Naive thymus-derived CD4-positive, alpha-beta T cell (primary cell): ENCODE data around the gene CCDC127. TPM values are rescaled to one million over a fixed set of nuclear protein-coding genes. Genes with fewer than 3 reads are reported as not detected.
"Not testable (repeated sequence)": the region's sequence is repeated elsewhere in the genome, so short reads cannot be mapped to it uniquely, and the experiment has no call there.

ENCODE experiments used
- ATAC-seq: fragments of 150-1000 bp; cut with Tn5 transposase; 2 replicates; pipeline ENCODE4 v1.10.0; 2021; ENCODE audit warnings: mild to moderate bottlenecking, moderate library complexity
- CTCF ChIA-PET: fragments of 350-600 bp; sonication (Branson Sonifier 250); formaldehyde crosslinking; loops from one replicate; lab custom pipeline; 2021; ENCODE audit warnings: antibody characterized with exemption; lab: Charles Lee
- POLR2A ChIA-PET: fragments of 350-600 bp; sonication (Branson Sonifier 250); formaldehyde crosslinking; loops from one replicate; lab custom pipeline; 2021; ENCODE audit warnings: antibody characterized with exemption, inconsistent platforms; lab: Charles Lee
- DNase-seq, 9 donors: peaks; one replicate each; pipeline versions ENCODE4 v3.0.0 to v3.0.0-alpha.2; 2020 to 2022; ENCODE audit warnings: mixed read lengths in 1 of 9
- H3K27ac ChIP-seq: one replicate; pipeline ENCODE4 v1.7.0; 2013; ENCODE audit warnings: mild to moderate bottlenecking, low read depth, low read length, moderate library complexity
- H3K27me3 ChIP-seq, 2 donors: one replicate each; pipeline ENCODE4 v1.7.0; 2013; ENCODE audit warnings: low read length in 2 of 2, mild to moderate bottlenecking in 2 of 2, moderate library complexity in 2 of 2; ENCODE audit not compliant: control insufficient read depth in 2 of 2, insufficient read depth in 2 of 2
- H3K36me3 ChIP-seq, 3 experiments: 1 replicate in 2 of 3; 2 replicates in 1 of 3; pipeline ENCODE4 v1.7.0; 2013; ENCODE audit warnings: low read length in 3 of 3, mild to moderate bottlenecking in 3 of 3, moderate library complexity in 1 of 3; ENCODE audit not compliant: insufficient read depth in 3 of 3, control insufficient read depth in 2 of 3
- H3K4me1 ChIP-seq, 2 donors: one replicate each; pipeline ENCODE4 v1.7.0; 2013; ENCODE audit warnings: low read length in 2 of 2, mild to moderate bottlenecking in 2 of 2, moderate library complexity in 1 of 2; ENCODE audit not compliant: control insufficient read depth in 2 of 2, insufficient read depth in 2 of 2
- H3K4me3 ChIP-seq: 2 replicates; pipeline ENCODE4 v1.7.0; 2013; ENCODE audit warnings: mild to moderate bottlenecking, low read length
- H3K9me3 ChIP-seq, 3 experiments: 1 replicate in 2 of 3; 2 replicates in 1 of 3; pipeline ENCODE4 v1.7.0; 2013; ENCODE audit warnings: low read length in 3 of 3; ENCODE audit not compliant: control insufficient read depth in 2 of 3
- H3K27ac Mint-ChIP-seq, 9 donors: one replicate each; pipeline ENCODE4 v1.8.0; 2020 to 2022; ENCODE audit warnings: mixed read lengths in 9 of 9, mild to moderate bottlenecking in 8 of 9, moderate library complexity in 5 of 9, inconsistent platforms in 2 of 9
- H3K27me3 Mint-ChIP-seq, 5 donors: one replicate each; pipeline ENCODE4 v1.8.0; 2021 to 2022; ENCODE audit warnings: mixed read lengths in 5 of 5, mild to moderate bottlenecking in 1 of 5
- H3K36me3 Mint-ChIP-seq, 5 donors: one replicate each; pipeline ENCODE4 v1.8.0; 2020 to 2022; ENCODE audit warnings: mixed read lengths in 5 of 5, mild to moderate bottlenecking in 3 of 5, inconsistent platforms in 1 of 5
- H3K4me1 Mint-ChIP-seq, 7 donors: one replicate each; pipeline ENCODE4 v1.8.0; 2020 to 2022; ENCODE audit warnings: mixed read lengths in 7 of 7, mild to moderate bottlenecking in 3 of 7, inconsistent platforms in 1 of 7
- H3K4me3 Mint-ChIP-seq, 10 donors: one replicate each; pipeline ENCODE4 v1.8.0; 2020 to 2022; ENCODE audit warnings: mild to moderate bottlenecking in 10 of 10, mixed read lengths in 10 of 10, moderate library complexity in 6 of 10, inconsistent platforms in 2 of 10
- H3K9me3 Mint-ChIP-seq, 11 donors: one replicate each; pipeline ENCODE4 v1.8.0; 2020 to 2022; ENCODE audit warnings: mixed read lengths in 11 of 11, mild to moderate bottlenecking in 4 of 11, inconsistent platforms in 1 of 11, moderate library complexity in 1 of 11
- intact Hi-C, 2 donors: fragments of 100-400 bp; cut with micrococcal nuclease; formaldehyde crosslinking; loops; one replicate each; pipeline ENCODE4 v1.15.1; 2023
- polyA plus RNA-seq, 2 donors: library from polyadenylated mRNA; unstranded; fragments of 300-500 nt; fragmentation: Illumina TruSeq; gene quantifications; one replicate each; pipeline ENCODE4 v1.2.3, GENCODE V29; 2021
- total RNA-seq, 6 experiments: library from RNA in 5 of 6; stranded (reverse) in 5 of 6; gene quantifications; 1 replicate in 5 of 6; 2 replicates in 1 of 6; pipeline ENCODE4 v1.2.3 and lab custom pipeline; 2021 to 2026

Gene CCDC127
- total and polyA plus RNA-seq, 7 experiments from 2014 or later, result 2.9 to 9.7 (median 5.6) TPM

GRCh38 chr5:257148-257547, 39.2 kb upstream of the CCDC127 start:
- Histone ChIP-seq H3K27me3 (no peaks in the 10 kb centered on the region), H3K4me3 (no peak overlapping the region), H3K36me3 (peaks cover 0 to 38% (median 18%) of the 10 kb centered on the region in 3 experiments), H3K4me1 (peaks cover 0 to 3% of the 10 kb centered on the region in 2 donors), H3K9me3 (no peaks in the 10 kb centered on the region), H3K27ac (no peak overlapping the region)
- no peak overlapping the region for H3K27ac Mint-ChIP-seq
- peaks cover 0 to 45% (median 34%) of the 10 kb centered on the region in 5 donors for H3K36me3 Mint-ChIP-seq
- DNase-seq, result no peak
- no peak overlapping the region for H3K4me3 Mint-ChIP-seq
- ATAC-seq, result no peak
- H3K9me3 Mint-ChIP-seq, result peaks cover 0 to 10% (median 0%) of the 10 kb centered on the region in 11 donors
- no peaks in the 10 kb centered on the region for H3K27me3 Mint-ChIP-seq
- POLR2A ChIA-PET, result no interaction called here
- intact Hi-C loops, result no loop called here
- H3K4me1 Mint-ChIP-seq, result peaks cover 0 to 5% (median 0%) of the 10 kb centered on the region in 7 donors
- CTCF ChIA-PET, result no interaction called here

- H3K27ac ChIP-seq, DNase-seq, CTCF ChIA-PET, H3K27me3 Mint-ChIP-seq, H3K27me3 ChIP-seq, H3K27ac Mint-ChIP-seq, H3K4me3 Mint-ChIP-seq, H3K4me1 ChIP-seq, ATAC-seq, H3K4me3 ChIP-seq, H3K4me1 Mint-ChIP-seq, intact Hi-C loops, POLR2A ChIA-PET, H3K9me3 Mint-ChIP-seq, H3K9me3 ChIP-seq: not testable (repeated sequence)
- H3K36me3 ChIP-seq, result peaks cover 0 to 45% (median 18%) of the 10 kb centered on the region in 3 experiments
- H3K36me3 Mint-ChIP-seq, result peaks cover 0 to 45% (median 34%) of the 10 kb centered on the region in 5 donors
These were observed 38.4 kb upstream of the CCDC127 start for GRCh38 chr5:256347-256746.

GRCh38 chr5:255116-255515, 37.2 kb upstream of the CCDC127 start:
- H3K27me3 ChIP-seq, POLR2A ChIA-PET, H3K27ac ChIP-seq, DNase-seq, ATAC-seq, H3K9me3 ChIP-seq, intact Hi-C loops, H3K4me3 ChIP-seq, H3K4me1 ChIP-seq, H3K4me3 Mint-ChIP-seq, H3K4me1 Mint-ChIP-seq, H3K9me3 Mint-ChIP-seq, CTCF ChIA-PET, H3K27me3 Mint-ChIP-seq: not testable (repeated sequence)
- H3K27ac Mint-ChIP-seq, result peak overlapping the region in 2 of 9 donors; percentile 62 to 71
- H3K36me3 Mint-ChIP-seq, result peaks cover 0 to 46% (median 35%) of the 10 kb centered on the region in 5 donors
- peaks cover 0 to 52% (median 18%) of the 10 kb centered on the region in 3 experiments for H3K36me3 ChIP-seq

DNA sequence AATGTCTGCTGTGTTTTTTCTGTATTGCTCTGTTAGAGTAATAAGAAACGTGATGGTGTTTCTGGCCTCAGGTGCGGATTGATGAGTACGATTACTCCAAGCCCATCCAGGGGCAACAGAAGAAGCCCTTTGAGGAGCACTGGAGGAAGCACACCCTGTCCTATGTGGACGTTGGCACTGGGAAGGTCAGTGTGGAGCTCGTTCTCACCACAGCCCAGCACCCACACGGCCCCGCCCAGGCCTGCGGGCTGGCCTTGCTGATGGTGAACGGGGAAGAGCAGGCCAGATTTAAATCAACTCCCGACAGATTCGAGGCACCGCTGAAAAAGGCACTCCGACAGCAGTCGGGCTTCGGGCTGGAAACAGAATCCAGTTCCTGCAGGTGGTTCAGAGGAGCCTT, 36.4 kb upstream of the CCDC127 start:
- POLR2A ChIA-PET, result not testable (repeated sequence)

GRCh38 chr5:252546-252945, 34.6 kb upstream of the CCDC127 start:
- H3K4me3 ChIP-seq, result no peak overlapping the region

More for the DNA sequence above, 36.4 kb upstream of the CCDC127 start:
- H3K4me1 ChIP-seq, H3K4me3 Mint-ChIP-seq, H3K27ac ChIP-seq, H3K9me3 Mint-ChIP-seq, intact Hi-C loops, CTCF ChIA-PET, H3K9me3 ChIP-seq, H3K4me3 ChIP-seq, H3K4me1 Mint-ChIP-seq, ATAC-seq, H3K27me3 Mint-ChIP-seq, DNase-seq, H3K27me3 ChIP-seq: not testable (repeated sequence)
- peaks cover 0 to 53% (median 18%) of the 10 kb centered on the region in 3 experiments for H3K36me3 ChIP-seq
- Mint-ChIP-seq H3K27ac (peak overlapping the region in 2 of 9 donors; percentile 3 to 45), H3K36me3 (peaks cover 0 to 51% (median 38%) of the 10 kb centered on the region in 5 donors)

GRCh38 chr5:251975-252374, 34.0 kb upstream of the CCDC127 start:
- H3K4me3 ChIP-seq, H3K27ac ChIP-seq, H3K9me3 ChIP-seq, H3K4me3 Mint-ChIP-seq, H3K9me3 Mint-ChIP-seq, H3K4me1 ChIP-seq, ATAC-seq, H3K27me3 Mint-ChIP-seq, CTCF ChIA-PET, H3K27me3 ChIP-seq, POLR2A ChIA-PET, intact Hi-C loops, H3K4me1 Mint-ChIP-seq, DNase-seq: not testable (repeated sequence)
- H3K36me3 ChIP-seq, result peaks cover 4 to 57% (median 12%) of the 10 kb centered on the region in 3 experiments
- H3K27ac Mint-ChIP-seq, result peak overlapping the region in 2 of 9 donors; percentile 14 to 55
- peaks cover 12 to 58% (median 37%) of the 10 kb centered on the region in 5 donors for H3K36me3 Mint-ChIP-seq

More at GRCh38 chr5:252546-252945, 34.6 kb upstream of the CCDC127 start:
- peak overlapping the region in 1 of 9 donors; percentile 55 for H3K27ac Mint-ChIP-seq
- DNase-seq, result no peak
- H3K4me1 Mint-ChIP-seq, result peaks cover 0 to 5% (median 0%) of the 10 kb centered on the region in 7 donors
- Histone ChIP-seq H3K9me3 (no peaks in the 10 kb centered on the region), H3K4me1 (peaks cover 0 to 3% of the 10 kb centered on the region in 2 donors), H3K27ac (no peak overlapping the region), H3K36me3 (peaks cover 4 to 59% (median 14%) of the 10 kb centered on the region in 3 experiments), H3K27me3 (no peaks in the 10 kb centered on the region)
- intact Hi-C loops, result no loop called here
- no peaks in the 10 kb centered on the region for H3K27me3 Mint-ChIP-seq
- ATAC-seq, result no peak
- ChIA-PET CTCF (no interaction called here), POLR2A (no interaction called here)
- peaks cover 11 to 60% (median 42%) of the 10 kb centered on the region in 5 donors for H3K36me3 Mint-ChIP-seq
- no peaks in the 10 kb centered on the region for H3K9me3 Mint-ChIP-seq
- no peak overlapping the region for H3K4me3 Mint-ChIP-seq

- intact Hi-C loops, H3K27me3 ChIP-seq, H3K27ac Mint-ChIP-seq, POLR2A ChIA-PET, H3K9me3 Mint-ChIP-seq, CTCF ChIA-PET, H3K27me3 Mint-ChIP-seq, H3K4me1 ChIP-seq, ATAC-seq, H3K9me3 ChIP-seq, H3K27ac ChIP-seq, DNase-seq, H3K4me3 ChIP-seq, H3K4me1 Mint-ChIP-seq, H3K4me3 Mint-ChIP-seq: not testable (repeated sequence)
- peaks cover 12 to 56% (median 36%) of the 10 kb centered on the region in 5 donors for H3K36me3 Mint-ChIP-seq
- H3K36me3 ChIP-seq, result peaks cover 4 to 53% (median 10%) of the 10 kb centered on the region in 3 experiments
These were observed 33.6 kb upstream of the CCDC127 start for GRCh38 chr5:251538-251937.
